ENCODE measurements around the gene DNAH10.
A peak's percentile ranks its signal among the peaks of the same experiment; 100 is the strongest.
"Not testable (repeated sequence)": the region's sequence is repeated elsewhere in the genome, so short reads cannot be mapped to it uniquely, and the experiment has no call there.

Gene DNAH10

DNA sequence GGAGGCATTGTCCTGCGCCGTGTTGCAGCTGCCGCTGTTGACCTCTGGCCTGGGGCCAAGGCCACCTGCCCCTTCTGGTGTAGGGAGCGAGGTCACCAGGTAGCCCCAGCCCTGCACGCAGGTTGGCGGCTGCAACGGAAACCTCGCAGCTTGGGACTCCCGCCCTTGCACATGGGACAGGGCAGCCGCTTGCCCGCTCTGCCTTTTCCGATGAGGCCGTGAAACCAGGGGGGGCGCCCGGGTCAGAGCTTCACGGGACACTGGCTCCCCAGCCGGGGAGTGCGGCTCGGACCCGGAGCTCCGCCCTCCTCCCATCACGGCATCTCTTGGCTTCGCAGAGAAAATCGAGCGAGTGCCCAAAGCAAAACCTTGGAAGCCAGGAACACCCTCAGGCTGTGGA lies 25.4 kb downstream of the DNAH10 start:
- DNase-seq: peak in 1 of 10 donors; percentile 78
- intact Hi-C loops (cut with DNase I): no loop called here

DNA sequence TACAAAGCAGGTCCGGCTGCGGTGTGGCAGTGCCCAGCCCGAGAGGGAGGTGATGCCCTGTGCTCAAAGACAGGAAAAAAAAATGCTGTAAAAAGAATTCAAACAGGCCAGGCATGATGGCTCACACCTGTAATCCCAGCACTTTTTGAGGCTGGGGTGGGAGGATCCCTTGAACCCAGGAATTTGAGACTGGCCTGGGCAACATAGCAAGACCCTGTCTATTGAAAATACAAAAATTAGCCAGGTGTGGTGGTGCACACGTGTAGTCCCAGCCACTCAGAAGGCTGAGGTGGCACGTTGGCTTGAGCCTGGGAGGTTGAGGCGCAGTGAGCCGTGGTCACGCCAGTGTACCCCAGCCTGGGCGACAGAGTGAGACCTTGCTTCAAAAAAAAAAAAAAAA lies 26.4 kb downstream of the DNAH10 start:
- DNase-seq: no peak
- intact Hi-C loops (cut with DNase I): no loop called here

DNA sequence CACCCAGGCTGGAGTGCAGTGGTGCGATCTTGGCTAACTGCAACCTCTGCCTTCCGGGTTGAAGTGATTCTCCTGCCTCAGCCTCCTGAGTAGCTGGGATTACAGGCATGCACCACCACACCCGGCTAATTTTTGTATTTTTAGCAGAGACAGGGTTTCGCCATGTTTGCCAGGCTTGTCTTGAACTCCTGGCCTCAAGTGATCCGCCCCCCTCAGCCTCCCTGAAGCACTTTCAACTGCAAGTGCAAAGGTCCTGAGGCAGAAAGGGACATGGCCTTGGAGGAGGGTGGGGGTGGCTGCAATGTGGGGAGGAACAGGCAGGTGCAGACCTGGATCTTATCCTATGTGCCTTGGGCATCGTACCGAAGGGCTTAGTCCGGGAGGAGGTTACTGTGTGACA lies 27.3 kb downstream of the DNAH10 start:
- DNase-seq; intact Hi-C loops (cut with DNase I): not testable (repeated sequence)

DNA sequence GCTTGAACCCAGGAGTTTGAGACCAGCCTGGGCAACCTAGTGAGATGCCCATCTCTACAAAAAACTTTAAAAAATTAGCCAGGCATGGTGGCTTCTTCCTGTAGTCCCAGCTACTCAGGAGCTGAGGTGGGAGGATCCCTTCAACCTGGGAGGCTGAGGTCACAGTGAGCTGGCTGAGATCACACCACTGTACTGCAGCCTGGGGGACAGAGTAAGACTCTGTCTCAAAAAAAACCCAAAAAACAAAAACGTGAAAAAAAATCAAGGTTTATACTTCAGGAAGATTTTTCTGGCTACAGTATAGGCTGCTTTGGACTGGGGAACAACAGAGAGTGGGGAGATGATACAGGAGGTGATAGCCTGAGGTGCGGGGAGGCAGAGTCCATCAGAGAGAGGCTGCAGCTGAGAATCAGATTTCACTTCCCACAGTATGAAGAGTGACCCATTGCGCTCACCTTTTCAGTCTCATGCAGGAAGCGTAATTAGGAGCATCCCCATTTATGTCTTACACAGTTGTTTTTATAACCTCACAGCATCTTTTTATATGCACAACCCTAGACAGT lies 28.9 kb downstream of the DNAH10 start:
- DNase-seq: no peak
- intact Hi-C loops (cut with DNase I): no loop called here

DNA sequence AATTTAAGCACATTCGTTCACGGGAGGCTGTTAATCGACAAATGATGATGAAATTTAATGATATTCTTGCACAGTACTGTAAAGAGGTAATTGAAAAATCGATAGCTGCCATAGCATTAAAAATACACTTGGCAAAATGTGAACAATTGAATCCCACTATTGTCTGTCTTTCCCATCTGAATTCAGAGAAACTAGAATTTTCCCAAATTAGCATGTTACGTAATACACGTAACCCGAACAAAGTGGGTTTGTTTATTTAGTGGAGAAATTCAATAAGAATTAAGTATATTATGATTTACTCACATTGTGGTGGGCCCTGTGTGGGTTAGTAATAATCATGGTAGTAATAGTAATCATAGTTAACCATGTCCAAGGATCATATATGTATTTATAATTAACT lies 31.9 kb downstream of the DNAH10 start:
- no peak for DNase-seq
- intact Hi-C loops (cut with DNase I): no loop called here

DNA sequence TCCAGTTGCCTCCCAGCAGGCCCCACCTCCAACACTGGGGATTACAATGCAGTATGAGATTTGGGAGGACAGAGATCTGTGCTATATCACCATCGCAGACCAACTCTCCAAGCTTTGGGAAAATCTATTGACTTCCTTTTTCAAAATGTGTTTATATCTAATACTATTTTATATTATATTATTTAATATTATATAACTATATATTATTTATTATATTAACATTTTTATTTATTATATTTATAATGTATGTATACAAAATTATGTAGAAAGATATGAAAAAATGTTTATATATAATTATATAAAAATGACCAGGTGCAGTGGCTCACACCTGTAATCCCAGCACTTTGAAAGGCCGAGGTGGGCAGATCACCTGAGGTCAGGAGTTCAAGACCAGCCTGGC lies 36.4 kb downstream of the DNAH10 start:
- intact Hi-C loops (cut with DNase I): no loop called here

DNA sequence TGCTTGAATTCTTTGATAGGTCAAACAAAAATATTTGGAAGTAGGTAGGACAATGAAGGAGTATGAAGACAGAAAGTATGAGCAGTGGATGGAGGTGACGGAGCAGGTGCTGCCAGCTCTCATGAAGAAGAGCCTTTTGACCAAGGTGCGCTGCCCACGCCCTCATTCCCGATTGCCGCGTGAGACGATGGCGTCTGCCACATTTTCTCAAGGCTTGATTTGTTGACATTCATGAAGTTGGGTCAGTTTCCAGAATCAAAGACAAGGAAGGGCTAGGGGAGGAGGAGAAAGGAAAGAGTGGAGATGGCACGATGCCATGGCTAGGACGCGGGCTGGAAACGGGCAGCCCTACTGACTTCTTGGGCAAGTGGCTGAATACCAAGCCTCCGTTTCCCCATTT lies 37.1 kb downstream of the DNAH10 start:
- intact Hi-C loops (cut with DNase I): no loop called here
- DNase-seq: no peak

More for the DNA sequence above, 36.4 kb downstream of the DNAH10 start:
- DNase-seq: no peak

DNA sequence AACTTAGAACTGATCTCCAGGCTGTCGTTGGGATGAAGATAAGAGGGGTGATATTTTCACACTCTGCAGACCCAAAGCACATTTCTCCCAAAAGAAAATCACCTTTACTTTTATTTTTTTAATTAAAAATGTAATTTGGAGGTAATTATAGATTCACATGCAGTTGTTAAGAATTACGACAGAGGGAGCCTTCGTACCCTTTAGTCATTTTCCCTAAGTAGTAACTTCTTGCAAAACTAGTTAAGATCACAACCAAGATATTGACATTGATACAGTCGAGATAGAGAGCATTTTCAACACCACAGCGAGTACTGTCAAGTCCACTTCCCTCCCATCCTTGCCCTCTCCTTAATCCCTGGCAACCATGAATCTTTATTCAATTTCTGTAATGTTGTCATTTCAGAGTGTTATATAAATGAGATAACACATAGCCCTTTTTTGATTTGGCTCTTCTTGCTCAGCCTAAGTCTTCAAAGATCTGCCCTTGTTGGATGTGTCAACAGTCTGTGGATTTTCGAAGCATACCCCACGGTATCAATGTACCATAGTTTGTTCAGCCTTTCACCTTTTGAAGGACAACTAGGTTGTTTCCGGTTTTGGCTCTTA lies 39.6 kb downstream of the DNAH10 start:
- intact Hi-C loops (cut with DNase I): no loop called here
- no peak for DNase-seq

DNA sequence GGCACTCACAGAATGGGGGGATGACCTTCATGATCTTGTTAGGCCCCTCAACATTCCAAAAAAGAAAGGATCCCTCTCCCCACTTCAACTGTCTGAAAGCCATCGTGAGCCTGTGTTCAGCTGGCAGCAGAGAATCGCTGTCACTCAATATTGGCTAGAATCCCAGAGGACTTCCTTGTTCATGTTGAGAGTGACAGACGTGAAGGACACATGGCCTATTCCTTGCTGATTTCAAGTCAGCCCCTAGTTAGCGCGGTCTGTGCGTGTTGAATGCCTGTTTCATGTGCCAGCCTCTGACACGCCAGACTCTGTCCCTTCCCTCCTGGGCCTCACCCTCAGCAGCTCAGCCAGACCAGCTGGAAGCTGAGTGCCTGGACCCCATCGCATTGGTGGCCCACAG lies 43.1 kb downstream of the DNAH10 start:
- DNase-seq: no peak
- intact Hi-C loops (cut with DNase I): no loop called here

DNA sequence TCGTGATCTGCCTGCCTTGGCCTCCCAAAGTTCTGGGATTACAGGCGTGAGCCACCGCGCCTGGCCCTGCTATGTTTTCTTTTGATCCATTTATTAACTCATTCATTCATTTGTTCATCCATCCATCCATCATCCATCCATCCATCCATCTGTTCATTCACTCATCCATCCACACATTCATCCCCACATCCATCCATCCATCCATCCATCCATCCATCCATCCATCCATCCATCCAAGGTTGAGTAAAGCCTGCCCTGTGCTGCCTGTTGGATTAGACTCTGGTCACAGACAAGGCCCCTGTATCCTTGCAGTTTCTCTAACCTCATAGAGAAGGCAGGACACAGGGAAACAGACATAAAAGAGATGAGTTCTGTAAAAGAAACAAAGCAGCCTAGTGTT lies 44.9 kb downstream of the DNAH10 start:
- DNase-seq: no peak
- intact Hi-C loops (cut with DNase I): no loop called here

DNA sequence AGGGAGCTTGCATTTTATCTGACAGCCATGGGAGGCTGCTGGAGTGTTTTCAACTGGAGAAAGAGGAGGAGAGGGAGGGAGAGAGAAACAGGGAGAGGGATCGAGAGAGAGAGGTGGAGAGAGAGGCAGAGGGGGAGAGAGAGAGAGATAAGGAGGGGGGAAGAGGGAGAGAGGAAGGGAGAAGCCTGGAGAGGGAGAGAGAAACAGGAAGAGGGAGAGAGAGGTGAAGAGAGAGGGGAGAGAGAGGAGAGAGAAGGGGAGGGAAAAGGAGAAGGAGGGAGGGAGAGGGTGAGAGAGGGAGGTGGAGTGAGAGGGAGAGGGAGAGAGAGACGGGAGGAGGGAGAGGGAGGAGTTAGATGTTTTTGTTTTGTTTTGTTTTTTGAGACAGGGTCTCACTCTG lies 45.6 kb downstream of the DNAH10 start:
- intact Hi-C loops (cut with DNase I): no loop called here
- DNase-seq: no peak

DNA sequence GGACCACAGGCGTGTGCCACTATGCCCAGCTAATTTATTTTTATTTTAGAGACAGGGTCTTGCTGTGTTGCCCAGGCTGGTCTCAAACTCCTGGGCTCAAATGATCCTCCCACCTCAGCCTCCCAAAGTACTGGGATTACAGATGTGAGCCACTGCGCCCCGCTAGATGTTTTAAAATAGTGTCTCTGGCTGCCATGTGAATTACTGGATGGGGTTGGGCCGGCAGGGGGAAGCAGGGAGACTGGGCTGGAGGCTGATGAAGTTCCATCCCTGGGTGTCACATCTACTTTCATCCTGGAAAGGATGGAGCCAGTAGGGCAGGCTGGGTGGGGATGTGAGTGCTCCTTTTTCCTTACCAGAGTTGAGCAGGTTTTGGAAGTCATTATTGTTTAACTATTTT lies 46.1 kb downstream of the DNAH10 start:
- DNase-seq: peak in 3 of 10 donors; percentile 39 to 72 (median 46)
- intact Hi-C loops (cut with DNase I): no loop called here

DNA sequence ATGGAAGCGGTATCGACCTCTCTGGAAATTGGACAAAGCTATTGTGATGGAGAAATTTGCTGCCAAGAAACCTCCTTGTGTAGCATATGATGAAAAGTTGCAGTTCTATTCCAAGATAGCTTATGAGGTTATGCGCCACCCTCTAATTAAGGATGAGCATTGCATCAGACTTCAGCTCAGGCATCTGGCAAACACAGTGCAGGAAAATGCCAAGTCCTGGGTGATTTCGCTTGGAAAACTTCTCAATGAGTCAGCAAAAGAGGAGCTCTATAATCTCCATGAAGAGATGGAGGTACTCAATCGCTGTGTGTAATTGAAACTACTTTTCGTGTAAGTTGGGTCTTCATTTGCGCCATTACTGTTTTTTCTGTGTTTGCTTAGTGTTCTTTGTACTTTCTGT lies 51.2 kb downstream of the DNAH10 start:
- no peak for DNase-seq
- intact Hi-C loops (cut with DNase I): no loop called here

DNA sequence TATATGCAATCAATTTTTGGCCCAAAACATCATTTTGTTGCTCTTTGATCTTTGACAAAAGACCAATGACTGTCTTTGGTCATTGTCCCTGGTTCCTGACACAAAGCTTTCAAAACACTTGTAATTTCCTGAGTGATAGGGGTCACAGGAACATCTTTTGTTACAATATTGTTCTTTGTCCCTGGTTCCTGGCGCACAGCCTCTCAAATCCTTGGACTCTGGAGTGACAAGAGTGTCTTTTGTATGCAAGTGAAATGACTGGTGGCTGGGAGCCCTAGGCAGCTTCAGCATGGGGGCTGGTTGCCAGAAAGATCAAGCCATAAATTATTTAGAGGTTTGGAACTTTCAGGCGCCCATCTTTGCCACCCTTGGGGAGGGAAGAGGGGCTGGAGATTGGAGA lies 53.9 kb downstream of the DNAH10 start:
- intact Hi-C loops (cut with DNase I): no loop called here
- DNase-seq: peak in 6 of 10 donors; percentile 11 to 87 (median 46)

DNA sequence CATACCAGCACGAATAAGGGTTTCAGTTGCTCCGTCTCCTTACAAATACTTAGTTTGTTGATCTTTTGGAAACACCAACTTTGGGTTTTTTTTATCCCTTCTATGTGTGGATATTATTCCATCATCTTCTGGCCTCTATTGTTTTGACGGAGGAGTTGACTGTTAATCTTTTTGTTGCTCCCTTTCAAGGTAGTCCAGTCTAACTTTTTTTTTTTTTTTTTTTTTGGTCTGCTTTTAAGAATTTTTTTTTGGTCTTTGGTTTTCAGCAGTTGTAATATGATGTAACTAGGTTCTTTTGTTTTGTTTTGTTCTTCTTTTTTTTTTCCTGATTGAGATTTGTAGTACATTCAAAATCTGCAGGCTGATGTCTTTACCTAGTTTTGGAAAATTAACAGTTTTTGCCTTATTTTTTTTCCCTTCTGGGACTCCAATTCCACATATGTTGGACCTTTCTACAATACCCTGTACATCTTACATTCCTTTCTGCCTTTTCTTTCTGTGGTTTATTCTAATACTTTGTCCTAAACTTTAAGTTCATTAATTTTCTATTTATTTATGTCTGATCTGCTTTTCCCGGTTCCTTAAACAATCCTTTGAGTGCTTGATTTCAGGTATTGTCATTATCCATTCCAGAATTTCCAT lies 54.9 kb downstream of the DNAH10 start:
- DNase-seq: no peak
- intact Hi-C loops (cut with DNase I): no loop called here

DNA sequence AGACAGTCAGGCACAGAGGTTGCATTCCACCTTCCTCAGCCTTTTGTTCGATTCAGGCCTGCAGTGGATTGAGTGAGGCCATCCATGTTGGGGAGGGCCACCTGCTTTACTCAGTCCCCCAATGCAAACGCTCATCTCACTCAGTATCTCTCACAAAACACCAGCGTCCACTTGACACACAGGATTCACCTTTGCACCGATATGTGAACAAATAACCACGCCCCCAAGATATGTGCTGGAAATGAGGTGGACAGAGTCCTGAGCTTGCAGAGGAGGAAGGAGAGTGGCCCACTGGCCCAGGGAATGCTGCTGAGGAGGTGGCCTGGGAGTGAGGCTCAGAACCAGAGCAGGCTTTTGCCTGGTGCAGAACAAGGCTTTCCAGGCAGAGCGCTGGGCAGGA lies 60.7 kb downstream of the DNAH10 start:
- DNase-seq: no peak
- intact Hi-C loops (cut with DNase I): no loop called here

DNA sequence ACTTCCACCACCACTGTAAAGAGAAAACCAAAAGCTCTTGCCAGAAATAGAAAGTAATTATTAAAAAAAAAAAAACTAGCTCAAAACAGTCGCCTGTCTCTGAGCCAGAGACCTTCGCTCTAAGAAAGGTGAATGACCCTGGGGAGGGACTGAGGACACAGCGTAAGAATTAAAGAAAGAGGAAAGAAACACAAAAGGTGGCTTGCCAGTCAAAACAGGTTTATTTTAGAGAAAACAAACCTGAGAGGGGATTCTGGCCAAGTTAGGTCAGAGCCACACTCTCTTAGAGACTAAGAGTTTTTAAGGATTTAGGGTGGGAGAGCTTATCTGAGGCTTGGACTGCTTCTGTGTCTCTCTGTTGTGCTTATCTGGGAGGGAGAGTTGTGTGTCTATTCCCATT lies 66.0 kb downstream of the DNAH10 start:
- DNase-seq: no peak
- intact Hi-C loops (cut with DNase I): no loop called here

DNA sequence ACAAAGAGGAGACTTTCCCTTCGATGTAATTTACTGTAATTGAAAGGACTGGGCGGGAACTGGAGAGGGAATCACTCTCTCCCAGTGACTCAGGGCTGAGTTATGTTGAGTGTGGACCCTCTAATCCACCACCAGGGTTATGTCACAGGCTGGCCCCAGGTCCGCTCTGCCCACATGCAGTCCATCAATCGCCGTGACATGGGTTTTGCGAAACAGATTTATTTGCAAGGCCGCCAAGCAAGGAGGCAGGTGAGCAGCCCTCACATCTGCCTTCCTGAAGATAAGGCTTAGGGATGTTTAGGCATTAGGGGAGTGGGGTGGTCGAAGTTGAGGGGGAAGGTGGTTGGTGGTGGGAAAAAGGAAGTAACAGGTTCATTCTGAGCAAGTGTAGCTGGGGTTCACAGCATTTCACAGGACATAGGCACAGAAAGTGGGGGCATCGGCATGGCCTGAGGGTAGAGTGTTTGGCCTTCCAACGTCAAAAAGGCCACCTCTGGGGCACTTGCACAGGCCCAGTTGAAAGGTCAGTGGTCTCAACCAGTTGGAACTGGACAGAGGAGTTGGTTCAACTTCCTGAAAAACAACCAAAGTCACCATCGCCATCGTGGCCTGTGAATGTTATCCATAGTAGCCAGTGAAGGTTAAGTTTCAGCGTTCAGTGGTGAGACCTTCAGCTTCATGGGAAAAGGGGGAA lies 66.9 kb downstream of the DNAH10 start:
- intact Hi-C loops (cut with DNase I): no loop called here
- DNase-seq: no peak

DNA sequence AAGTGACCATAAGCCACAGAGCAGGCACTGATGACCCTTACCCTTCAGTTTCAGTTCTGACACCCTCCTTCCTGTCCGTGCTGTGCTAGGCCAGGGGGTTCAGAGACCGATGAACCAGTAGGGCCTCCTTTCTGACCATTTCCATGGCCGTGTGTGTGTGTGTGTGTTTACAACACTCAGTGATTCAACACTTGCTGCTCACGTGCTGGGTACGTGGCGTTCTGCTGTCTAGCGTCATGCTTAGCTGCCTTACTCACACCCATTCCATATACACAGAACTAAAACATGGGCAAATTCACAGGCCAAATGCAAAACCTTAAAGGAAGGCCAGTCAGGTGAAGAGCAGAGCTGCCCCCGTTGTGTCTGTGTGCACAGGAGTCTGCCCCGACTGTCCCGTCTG lies 67.5 kb downstream of the DNAH10 start:
- intact Hi-C loops (cut with DNase I): no loop called here
- DNase-seq: no peak

DNA sequence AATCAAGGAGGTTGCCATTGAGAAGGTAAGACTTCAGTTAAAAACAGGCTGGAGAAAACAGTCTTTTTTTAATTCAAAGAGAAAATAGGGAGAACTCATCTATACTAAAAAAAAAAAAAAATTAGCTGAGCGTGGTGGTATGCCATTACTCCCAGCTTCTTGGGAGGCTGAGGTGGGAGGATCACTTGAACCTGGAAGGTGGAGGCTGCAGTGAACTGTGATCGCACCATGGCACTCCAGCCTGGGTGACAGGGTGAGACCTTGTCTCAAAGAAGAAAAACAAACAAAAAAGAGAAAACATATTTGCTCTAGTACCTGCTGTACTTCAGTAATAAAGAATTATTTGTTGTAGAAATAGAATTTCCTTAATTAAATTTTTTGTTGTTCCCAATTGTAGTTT lies 68.6 kb downstream of the DNAH10 start:
- intact Hi-C loops (cut with DNase I): no loop called here
- DNase-seq: no peak

DNA sequence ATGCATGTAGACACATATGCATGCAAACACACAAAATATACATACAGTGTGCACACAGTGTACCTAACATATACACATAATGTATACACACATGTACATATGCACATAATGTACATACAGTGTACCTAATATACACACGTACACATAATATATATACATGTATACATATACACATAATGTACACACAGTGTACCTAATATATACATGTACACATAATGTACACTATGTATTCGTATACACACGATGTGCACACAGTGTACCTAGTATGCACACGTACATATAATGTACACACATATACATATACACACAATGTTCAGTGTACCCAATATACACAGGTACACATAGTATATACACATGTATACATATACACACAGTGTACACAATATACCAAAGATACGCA lies 70.0 kb downstream of the DNAH10 start:
- no peak for DNase-seq
- intact Hi-C loops (cut with DNase I): no loop called here

DNA sequence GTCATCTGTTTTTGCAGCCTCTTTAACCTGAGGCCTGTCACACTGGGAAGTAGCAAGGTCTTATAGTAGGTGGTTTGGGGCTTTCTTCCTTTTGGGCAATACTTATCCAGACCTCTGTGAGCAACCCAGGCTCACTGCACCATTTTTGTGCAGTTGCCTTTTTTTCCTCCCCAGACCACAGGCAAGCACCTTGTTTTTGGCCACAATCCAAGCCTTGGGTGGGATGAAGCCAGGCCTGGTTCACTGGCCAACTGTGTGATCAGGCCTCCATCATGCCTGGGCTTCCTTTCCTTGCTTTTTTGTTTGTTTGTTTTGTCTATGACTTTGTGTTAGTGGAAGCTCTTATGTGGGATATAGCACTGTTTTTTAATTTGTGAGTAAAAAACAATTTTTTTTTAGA lies 71.7 kb downstream of the DNAH10 start:
- no peak for DNase-seq
- intact Hi-C loops (cut with DNase I): no loop called here
